GM21526 (cell line): ENCODE measurements around the gene ARHGAP23.

Experiments used
- ATAC-seq: cut with Tn5 transposase; IDR thresholded peaks from one replicate; pipeline ENCODE4 v1.9.1; 2021; ENCODE audit warnings: moderate library complexity; ENCODE audit not compliant: unreplicated experiment, low FRiP score

ARHGAP23 gene, protein sequence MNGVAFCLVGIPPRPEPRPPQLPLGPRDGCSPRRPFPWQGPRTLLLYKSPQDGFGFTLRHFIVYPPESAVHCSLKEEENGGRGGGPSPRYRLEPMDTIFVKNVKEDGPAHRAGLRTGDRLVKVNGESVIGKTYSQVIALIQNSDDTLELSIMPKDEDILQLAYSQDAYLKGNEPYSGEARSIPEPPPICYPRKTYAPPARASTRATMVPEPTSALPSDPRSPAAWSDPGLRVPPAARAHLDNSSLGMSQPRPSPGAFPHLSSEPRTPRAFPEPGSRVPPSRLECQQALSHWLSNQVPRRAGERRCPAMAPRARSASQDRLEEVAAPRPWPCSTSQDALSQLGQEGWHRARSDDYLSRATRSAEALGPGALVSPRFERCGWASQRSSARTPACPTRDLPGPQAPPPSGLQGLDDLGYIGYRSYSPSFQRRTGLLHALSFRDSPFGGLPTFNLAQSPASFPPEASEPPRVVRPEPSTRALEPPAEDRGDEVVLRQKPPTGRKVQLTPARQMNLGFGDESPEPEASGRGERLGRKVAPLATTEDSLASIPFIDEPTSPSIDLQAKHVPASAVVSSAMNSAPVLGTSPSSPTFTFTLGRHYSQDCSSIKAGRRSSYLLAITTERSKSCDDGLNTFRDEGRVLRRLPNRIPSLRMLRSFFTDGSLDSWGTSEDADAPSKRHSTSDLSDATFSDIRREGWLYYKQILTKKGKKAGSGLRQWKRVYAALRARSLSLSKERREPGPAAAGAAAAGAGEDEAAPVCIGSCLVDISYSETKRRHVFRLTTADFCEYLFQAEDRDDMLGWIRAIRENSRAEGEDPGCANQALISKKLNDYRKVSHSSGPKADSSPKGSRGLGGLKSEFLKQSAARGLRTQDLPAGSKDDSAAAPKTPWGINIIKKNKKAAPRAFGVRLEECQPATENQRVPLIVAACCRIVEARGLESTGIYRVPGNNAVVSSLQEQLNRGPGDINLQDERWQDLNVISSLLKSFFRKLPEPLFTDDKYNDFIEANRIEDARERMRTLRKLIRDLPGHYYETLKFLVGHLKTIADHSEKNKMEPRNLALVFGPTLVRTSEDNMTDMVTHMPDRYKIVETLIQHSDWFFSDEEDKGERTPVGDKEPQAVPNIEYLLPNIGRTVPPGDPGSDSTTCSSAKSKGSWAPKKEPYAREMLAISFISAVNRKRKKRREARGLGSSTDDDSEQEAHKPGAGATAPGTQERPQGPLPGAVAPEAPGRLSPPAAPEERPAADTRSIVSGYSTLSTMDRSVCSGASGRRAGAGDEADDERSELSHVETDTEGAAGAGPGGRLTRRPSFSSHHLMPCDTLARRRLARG (N-terminal part only)

DNA sequence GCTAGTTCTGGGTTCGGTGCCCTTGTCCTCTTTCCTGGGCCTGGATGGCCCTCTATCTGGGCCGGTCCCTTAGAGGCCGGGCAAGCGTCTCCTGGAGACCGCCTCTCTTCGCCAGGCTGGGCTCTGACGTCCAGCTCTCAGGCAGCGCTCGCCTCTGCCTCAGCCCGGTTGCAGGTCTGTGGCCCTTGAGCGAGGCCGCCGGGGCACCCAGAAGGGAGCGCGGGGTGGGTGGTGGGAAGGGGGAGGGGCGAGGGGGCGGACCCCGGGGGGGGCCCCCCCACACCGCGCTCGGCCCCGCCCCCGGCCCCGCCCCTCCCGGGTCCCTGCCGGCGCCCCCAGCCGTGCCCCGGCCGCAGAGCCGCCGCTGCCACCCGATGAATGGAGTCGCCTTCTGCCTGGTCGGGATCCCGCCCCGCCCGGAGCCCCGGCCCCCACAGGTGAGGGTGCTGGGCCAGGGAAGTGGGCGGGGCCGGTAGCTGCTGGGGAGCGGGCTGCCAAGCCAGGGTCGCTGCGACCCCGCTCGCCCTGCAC is at the start of gene ARHGAP23:
Gene ARHGAP23 (plus strand): TSS at position 353 of the 531 bp plus-strand sequence. CDS start 22 bp downstream, at position 375.
- no peak for ATAC-seq

DNA sequence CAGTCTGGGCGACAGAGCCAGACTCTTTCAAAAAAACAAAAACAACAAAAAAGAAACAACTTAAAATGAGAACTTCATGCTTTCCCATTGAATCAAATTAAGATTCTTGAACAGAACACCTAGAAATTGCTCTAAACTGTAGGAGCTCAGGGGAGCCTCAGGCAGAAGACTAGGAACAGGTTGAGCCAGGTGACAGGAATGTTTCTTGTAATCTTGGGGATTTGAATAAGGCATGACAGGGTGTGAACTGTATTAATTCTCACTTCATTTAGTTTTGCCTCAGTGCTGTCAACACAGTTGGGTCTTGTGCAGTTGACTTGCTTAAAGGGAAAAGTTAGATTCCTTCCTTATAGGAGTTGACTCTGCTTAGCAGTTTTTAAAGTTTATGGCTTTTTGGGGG is 48.8 kb upstream of the ARHGAP23 start:
- ATAC-seq: no peak

DNA sequence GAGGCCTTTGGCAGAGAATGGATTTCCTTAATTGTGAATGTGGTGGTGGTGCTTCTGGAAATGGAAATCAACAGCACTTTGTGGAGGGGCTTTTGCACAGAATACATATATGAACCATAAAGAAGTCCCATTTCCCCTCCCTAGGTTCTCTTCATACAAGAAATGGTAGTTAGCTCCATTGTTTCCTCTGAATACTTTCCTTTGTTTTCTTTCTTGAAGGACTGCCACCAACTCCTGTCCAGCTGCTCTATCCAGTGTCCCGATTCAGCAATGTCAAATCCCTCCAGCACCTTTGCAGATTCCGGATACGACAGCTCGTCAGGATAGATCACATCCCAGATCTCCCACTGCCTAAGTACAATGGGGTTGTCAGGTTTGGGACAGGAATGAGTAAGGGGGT is 33.2 kb upstream of the ARHGAP23 start:
- no peak for ATAC-seq

DNA sequence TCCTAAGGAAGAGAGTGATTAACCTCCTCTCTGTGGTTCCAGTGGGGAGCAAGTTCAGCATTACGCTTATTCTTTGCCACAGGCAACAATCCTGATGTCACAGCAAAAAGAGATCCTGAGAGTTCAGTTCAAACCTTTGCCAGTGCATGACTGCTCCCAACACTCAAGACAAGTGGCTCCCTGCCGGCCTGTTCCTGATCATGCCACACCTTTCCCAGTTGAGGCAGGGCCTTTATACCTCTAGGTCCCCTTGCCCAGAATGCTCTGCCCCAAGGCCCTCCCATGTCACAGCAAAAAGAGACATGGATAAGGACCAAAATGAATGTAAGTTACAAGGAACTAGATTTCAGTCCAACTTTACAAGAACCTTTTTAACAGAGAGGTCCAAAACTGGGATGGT is 31.0 kb upstream of the ARHGAP23 start:
- ATAC-seq: no peak

DNA sequence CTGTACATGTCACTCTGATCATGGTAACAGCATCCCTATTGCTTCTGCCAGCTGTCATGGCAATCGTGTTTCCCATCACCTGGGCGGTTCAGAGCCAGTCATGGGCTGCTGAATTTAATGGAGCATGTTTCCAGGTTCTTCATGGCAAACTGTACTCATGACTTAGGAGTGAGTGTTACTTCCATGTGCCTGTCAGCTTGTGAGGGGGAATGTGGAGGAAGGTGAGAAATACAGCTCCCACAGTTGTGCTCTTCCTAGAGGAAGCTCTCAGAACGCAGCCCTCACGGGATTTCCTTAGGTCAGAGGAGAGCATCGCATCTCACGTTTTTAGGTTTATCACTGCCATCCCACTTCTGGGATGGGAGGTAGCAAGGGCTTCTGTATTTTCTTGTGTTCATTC is 28.0 kb upstream of the ARHGAP23 start:
- ATAC-seq: no peak

DNA sequence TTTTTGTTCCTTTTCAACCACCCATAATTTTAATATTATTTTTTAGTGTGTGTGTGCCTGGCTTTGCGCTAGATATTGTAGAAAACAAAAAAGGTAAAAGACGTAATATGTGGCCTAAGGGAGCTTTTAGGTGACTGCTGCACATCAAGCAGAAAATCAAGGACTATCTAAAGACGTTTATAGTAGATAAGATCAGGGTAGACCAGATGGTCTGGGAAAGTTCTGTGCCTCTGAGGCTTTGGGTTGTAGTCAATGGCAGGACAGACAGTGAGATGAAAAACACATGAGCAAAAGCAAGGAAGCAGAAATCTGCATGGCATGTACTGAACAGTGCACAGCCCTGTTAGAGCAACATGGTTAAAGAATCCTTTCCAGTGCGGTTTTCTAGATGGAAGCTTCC is 26.8 kb upstream of the ARHGAP23 start:
- no peak for ATAC-seq

DNA sequence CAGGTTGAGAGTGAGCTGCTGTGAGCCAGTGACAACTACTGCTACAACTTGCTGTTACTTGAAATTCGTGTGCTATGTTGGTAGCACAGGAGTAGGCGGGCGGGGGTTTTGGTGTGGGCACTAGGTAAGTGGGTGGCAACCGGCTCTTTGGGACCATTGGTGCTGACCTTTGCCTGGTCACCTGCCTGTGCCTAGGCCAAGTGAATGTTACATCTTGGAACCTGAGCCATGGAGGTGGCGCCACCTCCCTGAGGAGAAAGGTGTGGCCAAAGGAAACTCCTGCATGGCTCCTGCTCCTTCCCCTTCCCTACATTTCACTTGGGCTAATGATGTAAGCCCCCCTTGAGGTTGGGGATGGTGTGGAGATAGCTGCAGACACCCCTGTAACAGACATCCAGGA is 25.4 kb upstream of the ARHGAP23 start:
- ATAC-seq: no peak

DNA sequence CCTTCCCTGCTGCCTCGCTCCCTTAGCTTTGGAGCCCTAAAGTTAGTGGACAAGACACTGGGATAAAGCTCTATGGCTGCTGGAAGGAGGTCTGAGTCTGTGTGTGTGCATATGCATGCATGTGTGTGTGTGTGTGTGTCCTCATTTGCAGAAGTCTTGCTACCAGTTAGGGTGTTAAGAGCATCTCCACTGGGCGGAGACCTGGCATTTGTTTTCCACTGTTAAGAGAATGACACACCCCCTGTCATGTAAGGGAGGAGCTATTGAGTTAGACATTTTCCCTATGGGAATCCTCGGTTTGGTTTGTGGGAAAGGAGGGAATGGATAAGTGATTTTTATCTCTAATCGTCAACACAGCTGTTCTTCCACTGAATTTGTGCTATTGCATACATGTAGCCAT is 24.8 kb upstream of the ARHGAP23 start:
- no peak for ATAC-seq

DNA sequence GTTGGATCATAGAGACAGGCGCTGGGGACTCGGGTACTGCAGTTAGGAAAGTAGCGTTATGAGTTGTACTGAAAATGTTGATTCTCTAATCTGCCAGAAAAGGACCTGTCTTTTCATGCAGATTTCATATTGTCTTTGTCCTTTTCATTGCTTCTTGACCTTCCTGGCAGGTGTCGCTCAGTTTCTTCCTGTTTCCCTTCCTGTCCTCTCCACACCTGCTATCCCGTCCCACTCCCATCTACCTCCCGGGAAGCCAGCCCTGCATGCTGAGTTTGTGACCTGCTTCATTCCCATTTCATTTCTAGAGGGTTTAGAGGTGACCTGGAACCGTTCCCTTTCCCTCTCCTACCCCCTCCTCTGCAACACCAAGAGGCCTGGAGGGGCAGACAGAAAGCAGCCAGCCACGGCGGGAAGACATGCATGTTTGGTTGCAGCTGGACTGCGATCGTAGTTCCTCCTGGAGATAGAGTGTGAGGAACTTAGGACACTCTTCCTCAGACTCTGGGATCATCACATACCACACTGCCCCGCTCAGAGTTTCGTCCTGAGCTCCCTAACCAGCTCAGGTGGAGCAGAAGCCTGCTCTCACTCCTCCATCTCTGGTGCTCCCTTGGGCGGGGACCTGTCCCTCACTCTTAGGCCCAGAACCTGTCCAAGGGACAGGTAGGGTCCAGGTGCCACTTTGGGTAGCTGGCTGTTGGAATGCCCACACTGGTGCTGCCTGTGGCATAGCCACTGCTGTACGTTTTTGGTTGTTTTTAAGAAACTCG is 23.9 kb upstream of the ARHGAP23 start:
- no peak for ATAC-seq

DNA sequence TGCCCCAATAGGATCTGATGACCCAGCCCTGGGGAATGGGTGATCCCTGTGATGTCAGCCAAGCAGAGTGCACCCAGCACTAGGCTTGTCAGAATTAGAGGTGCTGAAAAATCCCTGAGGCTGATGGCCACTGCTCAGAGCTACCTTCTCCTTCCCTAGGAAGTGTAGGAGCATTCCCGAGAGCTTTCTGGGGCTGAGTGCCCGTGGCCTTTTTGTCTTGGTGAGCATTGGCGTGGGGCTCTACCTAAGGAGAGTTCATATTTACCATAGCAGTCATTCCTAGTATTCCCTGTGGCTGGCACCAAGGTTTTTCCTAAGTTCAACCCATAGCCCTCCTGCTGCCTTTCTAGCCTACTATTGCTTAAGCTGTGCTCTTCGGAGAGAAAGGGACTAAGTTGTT is 22.6 kb upstream of the ARHGAP23 start:
- no peak for ATAC-seq

DNA sequence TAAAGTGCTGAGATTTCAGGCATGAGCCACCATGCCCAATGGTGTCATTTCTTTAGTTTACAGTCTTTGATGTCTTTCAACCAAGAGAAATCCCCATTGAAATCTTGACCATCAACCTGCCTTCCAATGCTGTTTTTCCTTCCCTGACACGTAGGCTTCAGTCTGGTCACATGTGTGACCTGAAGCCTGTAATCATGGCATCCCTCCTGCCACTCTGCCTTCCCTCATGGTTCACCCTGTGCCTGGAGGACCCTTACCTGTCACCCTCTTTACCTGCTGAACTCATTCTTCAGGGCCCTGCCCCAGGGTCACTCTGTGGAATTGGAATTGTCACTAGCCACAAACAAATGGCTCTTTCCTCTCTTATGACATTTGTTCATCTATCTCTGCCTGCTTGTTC is 18.1 kb upstream of the ARHGAP23 start:
- no peak for ATAC-seq

DNA sequence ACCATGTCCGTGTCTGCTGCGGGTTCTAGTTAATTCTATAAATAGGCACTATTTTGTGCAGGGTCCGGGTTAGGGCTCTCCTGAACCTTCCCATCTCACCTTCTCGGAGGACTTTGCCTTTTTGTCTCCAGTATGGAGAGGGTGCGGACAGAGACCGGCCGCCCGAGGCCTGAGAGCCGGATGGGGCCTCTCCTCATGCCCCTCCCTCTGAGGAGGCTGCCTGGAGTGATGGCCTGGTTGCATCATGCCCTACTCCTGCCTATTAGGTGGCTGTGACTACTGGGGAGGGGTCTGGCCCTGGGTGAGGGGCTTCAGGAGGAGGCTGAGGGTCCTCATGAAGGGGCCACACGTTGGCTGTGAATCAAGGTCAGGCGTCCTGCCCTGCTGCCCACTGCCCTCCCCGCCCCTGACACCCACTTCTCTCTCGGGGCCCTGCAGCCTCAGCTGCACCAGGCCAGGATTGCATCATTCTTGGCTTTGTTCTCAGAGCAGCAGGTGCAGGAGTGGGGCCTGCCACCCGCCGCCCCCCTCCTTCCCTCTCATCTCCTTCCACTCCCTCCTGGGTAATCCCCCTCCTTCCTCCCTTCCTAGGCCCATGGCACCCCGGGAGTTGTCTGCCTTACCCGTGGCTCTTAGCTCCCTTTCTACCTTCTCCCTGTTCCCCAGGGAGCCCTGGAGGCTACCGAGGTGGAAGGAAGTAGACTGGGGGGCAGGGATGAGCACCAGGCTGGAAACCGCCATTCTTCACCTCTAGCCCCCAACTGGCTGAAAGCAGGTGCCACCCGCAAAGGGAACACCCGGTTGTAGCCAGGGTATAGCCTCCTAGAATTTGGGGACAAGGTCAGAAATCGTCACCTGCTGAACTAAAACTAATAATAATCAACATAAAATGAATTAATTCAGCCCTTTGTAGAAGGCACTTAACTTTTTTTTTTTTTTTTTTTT is 12.7 kb upstream of the ARHGAP23 start:
- no peak for ATAC-seq

DNA sequence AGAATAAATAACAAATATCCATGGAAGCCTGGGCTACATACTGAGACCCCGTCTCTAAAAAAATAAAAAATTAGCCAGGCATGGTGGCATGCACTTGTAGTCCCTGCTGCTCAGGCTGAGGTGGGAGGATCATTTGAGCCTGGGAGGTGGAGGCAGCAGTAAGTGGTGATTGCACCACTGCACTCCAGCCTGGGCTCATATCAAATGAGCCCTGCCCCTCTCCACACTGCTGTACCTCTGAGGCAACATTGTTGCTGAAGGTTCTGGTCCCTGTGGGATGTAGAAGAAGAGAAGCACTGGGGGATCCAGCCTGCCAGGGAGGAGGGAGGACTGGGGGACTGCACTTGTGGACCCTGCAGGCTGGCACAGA is 11.4 kb upstream of the ARHGAP23 start:
- ATAC-seq: no peak

DNA sequence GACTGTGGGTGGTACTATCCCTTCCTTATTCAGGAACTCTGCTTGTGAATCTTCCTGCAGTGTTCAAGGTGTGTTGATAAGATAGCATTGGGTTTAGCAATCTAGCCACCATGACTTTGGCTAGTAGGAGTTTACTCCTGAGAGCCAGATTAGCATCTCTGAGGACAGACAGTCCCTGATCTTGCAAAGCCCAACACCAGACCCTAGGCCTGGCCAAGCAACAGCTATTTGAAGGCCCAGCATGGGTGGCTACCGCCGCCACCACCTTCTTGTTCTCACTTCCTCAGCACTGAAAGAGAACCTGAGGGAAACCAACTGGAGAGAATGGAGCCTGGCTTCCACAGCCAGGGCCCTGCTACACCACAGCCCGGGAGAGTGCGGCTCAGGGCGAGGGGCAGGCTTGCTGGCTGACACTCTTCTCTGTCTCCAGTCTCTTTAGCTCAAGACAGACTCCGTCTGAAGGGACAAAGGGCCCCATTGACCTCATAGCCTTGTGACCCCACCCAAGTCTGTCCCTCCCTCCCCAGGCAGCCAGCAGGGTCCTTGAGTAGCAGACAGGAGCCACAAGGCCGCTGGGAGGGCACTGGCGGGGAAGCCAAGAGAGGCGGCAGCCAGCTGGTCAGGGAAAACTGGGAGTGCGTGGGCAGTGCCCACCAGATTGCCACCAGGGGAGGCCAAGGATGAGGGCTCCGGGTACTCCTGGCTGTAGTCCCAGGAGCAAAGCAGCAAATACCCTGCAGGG is 10.9 kb upstream of the ARHGAP23 start:
- no peak for ATAC-seq

DNA sequence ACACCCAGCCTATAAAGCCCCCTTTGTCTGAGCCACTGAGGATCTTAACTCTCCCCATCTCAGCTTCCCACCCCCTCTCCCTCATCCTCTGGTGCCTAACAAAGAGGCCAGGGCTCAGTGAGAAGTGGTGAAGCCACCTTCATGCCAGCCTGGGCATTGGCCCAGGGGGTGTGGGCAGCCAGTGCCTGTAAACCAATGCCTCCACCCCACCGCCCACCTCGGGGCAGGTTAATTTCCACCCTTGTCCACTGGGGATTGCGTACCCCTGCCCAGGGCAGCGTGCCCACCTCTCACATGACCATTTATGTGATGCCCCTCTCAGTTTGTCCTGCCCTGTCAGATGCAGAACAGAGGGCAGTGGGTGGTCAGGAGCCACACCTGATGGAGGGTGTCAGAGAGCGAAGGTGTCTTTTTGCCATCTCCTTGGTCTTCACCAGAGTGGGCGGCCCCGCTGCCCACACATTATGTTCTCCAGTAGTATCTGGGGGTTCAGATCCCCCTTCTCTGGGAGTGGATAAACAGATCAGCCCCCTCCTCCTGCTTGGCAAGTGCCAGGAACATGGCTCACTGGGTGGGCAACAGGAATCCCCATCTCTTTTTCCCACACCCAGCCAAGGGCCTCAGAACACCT is 10.1 kb upstream of the ARHGAP23 start:
- no peak for ATAC-seq

DNA sequence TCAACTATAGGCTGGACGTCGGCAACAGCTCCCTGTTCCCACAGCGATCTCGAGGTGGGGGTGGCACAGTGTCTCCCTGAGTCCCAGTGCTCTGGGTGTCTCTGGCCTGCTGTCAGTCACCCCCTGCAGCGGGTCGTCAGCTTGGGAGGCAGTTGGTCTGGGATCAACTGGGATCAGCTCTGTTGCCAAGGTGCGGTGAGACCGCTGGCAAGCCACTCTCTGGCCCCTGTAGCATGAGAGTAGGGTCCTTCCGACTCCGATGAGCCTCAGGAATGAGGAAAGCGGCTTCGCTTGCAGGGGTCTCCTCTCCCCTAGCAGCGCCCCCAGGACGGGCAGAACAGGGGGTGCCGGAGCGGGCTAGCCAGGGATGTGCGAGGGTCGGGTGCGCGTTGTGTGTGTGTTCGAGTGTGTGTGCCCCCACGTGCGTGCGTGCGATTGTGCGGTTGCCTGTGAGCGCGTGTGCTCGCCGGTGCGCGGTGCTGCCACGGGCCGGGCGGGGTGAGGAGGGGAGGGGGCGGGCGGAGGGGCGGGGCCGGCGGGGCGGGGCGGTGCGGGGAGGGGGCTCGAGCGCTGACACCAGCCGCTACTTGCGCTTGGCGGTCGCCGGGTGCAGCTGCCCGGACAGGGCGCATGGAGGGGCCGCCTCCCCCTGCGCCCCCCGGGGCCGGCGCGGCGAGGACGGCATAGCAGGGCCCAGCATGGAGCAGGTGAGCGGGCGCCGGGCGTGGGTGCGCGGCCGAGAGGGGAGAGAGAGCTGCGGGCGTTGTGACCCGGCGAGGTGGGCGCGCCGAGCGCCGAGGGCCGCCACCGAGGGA is 9.4 kb upstream of the ARHGAP23 start:
- ATAC-seq: no peak

DNA sequence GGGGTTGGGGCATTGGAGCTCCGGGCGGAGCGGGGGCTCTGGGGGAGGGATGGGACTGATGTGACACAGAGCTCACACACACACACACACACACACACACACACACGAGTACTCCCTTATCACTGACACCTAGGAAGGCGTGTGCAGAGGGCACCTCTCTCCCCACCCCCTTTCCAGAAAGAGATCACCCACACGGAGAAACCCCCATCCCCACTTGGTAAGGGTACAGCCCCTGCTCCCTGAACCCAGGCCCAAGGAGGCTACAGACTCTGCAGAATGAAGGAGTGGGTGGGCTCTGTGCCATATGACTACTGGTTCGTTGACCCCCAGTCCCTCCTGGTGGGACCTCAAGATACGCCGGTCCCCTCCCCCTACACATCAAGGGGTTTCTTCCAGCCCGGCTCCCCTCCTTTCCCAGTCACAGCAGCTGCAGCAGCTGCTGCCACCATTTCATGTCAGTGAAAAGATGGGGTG is 8.7 kb upstream of the ARHGAP23 start:
- ATAC-seq: no peak
